GM21367 (cell line): ENCODE measurements around the gene SH2D3A.
"Not testable (repeated sequence)": the region's sequence is repeated elsewhere in the genome, so short reads cannot be mapped to it uniquely, and the experiment has no call there.

Experiments used
- ATAC-seq: cut with Tn5 transposase; IDR thresholded peaks from one replicate; pipeline ENCODE4 v1.9.1; 2021; ENCODE audit not compliant: unreplicated experiment

Gene SH2D3A

DNA sequence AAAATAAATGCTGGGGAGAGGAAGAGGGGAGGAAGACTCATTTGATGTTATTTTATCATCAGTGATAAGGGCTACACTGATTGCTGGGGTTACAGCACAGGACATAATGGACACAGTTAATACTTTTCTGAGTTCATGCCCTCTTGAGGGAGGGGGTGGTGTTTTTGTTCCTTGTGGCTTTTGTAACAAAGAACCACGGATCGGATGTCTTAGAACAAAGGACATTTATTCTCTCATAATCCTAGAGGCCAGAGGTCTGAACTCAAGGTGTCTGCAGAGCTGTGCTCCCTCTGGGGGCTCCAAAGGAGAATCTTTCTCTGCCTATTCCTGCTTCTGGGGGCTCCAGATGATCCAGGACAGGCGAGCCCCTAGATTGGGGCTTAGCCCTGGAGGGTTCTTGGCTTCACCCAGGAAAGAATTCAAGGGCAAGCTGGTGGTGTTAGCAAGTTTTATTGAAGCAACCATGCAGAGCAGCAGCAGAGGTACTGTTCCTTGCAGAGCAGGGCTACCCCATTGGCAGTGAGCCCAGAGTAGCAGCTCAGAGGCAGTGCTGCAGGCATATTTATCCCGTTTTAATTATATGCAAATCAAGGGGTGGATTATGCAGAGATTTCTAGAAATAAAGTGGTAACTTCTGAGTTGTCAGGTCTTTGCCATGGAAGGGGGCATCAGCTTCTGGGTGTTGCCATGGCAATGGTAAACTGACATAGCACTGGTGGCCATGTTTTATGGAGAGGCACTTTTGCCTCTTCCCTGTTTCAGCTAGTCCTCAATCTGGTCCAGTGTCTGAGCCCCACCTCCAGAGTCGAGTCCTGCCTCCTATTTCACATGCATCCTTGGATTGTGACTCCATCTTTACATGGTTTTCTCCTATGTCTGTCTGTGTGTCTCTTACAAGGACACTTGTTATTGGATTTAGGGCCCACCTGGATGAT is 23.2 kb upstream of the SH2D3A start:
- ATAC-seq = no peak

- no peak for ATAC-seq
Measured at GRCh38 chr19:6788896-6789295, 21.7 kb upstream of the SH2D3A start.

GRCh38 chr19:6787393-6787792 is 20.2 kb upstream of the SH2D3A start:
- ATAC-seq = no peak

GRCh38 chr19:6779206-6779605 is 12.0 kb upstream of the SH2D3A start:
- ATAC-seq = no peak

DNA sequence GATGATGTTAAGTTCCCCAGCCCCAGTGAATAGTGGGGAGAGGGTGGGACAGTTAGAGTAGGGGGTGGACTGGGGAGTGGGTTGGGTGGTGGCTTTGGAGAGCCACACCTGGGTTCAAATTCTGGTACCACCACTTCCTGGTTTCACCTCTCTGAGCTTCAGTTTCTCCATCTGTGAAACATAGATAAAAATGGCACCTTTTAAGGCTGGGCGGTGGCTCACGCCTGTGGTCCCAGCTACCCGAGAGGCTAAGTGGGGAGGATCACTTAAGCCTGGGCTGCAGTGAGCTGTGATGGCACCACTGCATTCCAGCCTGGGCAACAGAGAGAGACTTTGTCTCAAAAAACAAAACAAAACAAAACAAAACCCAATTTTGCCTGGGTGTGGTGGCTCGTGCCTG is 11.2 kb upstream of the SH2D3A start:
- ATAC-seq = no peak

DNA sequence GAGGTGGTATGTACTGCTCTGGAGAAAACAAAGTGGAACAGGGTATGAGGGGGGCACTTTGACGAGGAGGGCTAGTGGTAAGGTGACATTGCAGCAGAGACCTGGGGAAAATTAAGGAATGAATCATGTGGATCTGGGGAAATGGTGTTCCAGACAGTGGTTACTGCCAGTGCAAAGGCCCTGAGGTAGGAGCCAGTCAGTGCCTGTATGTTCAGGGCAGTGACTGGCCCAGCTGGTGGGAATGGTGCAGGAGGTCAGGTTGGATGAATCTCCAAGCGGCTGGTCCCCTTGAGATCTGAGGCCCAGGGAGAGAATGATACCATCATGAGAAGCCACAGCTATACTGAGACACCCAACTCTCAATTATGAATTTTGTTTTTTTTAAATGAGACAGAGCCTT is 10.2 kb upstream of the SH2D3A start:
- no peak for ATAC-seq

- no peak for ATAC-seq
Measured at GRCh38 chr19:6776999-6777398, 9.8 kb upstream of the SH2D3A start.

- not testable (repeated sequence) for ATAC-seq
Measured at GRCh38 chr19:6776045-6776444, 8.8 kb upstream of the SH2D3A start.

DNA sequence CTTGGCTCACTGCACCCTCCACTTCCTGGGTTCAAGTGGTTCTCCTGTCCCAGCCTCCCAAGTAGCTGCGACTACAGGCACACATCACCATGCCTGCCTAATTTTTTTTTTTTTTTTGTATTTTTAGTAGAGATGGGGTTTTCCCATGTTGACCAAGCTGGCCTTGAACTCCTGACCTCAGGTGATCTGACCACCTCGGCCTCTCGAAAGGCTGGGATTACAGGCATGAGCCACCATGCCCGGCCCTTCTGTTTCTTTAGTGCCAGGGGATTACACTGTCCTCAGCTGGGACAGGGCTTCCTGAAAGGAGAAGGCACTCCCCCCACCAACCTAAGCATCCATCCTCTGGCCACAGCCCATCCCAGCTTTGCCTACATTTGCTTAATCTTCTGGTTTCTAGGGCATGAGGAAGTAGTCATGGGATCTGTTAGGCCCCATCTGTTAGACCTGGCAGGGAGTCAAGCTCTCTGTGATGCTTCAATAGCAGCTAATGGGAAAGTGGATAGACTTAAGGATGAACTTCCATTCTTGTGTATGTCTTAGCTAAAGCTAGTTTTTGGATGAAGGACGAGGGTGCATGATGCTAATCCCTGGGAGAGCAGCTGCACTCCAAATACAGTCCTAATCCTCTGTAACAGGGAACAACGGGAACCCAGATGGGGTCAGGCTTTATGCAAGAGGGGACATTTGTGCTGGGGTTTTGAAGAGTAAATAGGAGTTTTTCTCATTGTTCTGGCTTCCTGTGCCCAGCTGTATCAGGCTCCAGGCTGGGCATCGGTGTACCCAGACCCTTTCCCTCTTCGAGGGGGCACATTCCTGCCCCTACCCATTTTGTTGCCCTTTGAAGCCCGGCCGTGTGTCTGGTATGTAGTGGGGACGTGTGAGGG is 7.8 kb upstream of the SH2D3A start:
- no peak for ATAC-seq

GRCh38 chr19:6773323-6773931 is 6.2 kb upstream of the SH2D3A start:
- no peak for ATAC-seq

- ATAC-seq = no peak
Measured at GRCh38 chr19:6772866-6773322, 5.7 kb upstream of the SH2D3A start.

GRCh38 chr19:6772028-6772865 is 5.0 kb upstream of the SH2D3A start, which contains the start of gene VAV1:
Gene VAV1, plus strand, starts transcription at chr19:6772708. Its CDS starts 100 bp downstream, at chr19:6772808.
- ATAC-seq = no peak

DNA sequence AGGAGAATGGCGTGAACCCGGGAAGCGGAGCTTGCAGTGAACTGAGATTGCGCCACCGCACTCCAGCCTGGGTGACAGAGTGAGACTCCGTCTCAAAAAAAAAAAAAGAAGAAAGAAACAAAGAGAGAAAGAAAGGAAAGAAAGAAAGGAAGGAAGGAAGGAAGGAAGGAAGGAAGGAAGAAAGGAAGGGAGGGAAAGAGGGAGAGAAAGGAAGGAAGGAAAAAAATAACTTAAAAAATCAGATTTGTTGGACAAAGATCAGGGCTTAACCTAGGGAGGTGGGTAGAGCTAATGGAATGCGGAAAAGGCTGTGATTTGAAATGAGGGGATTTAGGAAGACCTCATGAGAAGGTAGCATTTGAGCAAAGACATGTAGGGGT is 4.4 kb upstream of the SH2D3A start:
- ATAC-seq = not testable (repeated sequence)

DNA sequence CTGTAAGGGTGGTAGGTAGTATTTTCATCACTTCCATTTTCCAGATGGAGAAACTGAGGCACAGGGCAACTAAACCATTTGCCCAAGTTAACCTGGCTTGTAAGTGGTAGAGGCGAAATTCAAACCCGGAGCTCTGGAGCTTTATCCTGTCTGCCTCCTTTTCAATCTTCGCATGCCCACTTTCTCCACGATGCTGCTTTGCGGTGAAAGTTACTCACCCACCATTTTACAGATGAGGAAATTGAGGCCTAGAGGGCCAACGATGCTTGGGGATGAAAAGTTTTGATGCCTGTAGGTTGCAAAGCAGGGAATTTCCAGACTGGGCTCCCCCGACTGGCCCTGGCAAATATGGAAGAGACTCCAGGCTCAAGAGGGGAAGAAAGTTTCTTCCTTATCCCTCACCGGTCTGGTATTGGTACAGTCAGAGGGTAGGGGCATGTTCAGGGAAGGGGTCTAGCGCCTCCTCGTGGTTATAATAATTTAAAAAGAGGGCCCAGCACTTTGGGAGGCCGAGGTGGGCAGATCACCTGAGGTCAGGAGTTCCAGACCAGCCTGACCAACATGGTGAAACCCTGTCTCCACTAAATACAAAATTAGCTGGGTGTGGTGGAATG is 1.9 kb upstream of the SH2D3A start:
- ATAC-seq = no peak

DNA sequence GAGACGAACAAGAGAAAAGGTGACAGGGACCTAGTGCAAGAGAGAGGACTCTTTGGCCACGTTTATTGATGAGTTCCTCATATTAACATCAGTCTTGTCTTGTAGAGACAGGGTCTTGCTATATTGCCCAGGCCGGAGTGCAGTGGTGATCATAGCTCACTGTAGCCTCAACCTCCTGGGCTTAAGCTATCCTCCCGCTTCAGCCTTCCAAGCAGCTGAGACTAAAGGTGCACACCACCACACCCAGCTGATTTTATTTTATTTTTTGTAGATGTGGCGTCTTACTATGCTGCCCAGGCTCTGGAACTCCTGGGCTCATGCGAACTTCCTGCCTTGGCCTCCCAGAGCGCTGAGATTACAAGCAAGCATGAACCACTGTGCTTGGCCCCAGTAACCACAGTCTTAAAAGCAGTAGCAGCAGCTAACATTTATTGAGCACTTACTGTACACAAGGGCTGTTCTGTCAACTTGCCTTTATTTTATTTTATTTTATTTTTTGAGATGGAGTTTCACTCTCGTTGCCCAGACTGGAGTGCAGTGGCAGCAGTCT is 1.1 kb upstream of the SH2D3A start:
- no peak for ATAC-seq

- ATAC-seq = no peak
Measured at GRCh38 chr19:6767081-6767356, 216 bp downstream of the SH2D3A start.

DNA sequence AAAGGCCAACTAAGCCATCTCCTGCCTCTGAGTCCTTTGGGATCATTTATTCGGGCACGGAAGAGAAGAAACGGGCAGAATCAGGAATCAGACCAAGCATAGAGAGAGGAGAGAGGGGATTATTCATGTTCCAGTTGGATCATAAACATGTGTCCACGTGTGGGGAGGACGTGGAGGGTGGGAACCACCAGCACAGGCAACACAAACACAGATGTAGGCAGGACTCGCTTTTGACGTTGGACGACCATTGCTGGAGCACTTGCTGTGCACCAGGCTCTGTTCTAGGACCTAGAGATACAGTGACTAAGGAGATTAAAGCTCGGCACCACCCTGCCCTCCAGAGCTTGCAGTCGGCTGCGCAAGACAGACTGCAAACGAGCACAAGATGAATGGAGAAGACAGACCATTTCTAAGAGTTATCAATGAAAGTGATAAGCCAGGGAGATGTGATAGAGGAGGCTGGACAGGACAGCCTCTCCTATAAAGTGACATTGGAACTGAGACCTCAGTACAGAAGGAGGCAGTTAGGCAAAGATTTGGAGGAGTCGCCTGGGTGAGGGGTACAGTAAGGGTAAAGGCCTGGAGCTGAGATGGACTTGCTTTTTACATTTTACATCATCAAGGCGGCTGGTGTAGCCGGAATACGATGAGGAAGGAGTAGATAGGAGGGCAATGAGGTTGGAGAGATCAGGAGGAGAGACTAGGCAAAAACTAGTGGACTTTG is 716 bp downstream of the SH2D3A start:
- ATAC-seq = no peak

GRCh38 chr19:6765738-6766356 is 1.4 kb downstream of the SH2D3A start:
- ATAC-seq = no peak
